Heart left ventricle (tissue), 13 donors: ENCODE data around the gene ELAVL1.

ENCODE experiments used
- POLR2A ChIP-seq, 2 donors: fragments of 450-650 bp; IDR thresholded peaks; one replicate each; pipeline ENCODE4 v1.6.1; 2017; ENCODE audit warnings: antibody characterized with exemption in 2 of 2, mild to moderate bottlenecking in 2 of 2, moderate library complexity in 2 of 2
- TF ChIP-seq, protein P1 (sequence below), 12 donors: fragments of 200-600 bp; sonication (generic) in 4 of 12; IDR thresholded peaks; one replicate each; pipeline versions ENCODE4 v1.5.0 to v1.8.0; 2018 to 2022; ENCODE audit warnings: antibody characterized with exemption in 12 of 12, mild to moderate bottlenecking in 5 of 12
- donor health status: ischemic (EF 13 %, LVEDD 7.1; RV severe dilation, severe dysfunction).
- donor health status: DM: no; HTN: yes; CAD: no.
- donor health status: DM: no; HTN: no; CAD: no.
- donor health status: ischemic (EF 25% LVEDD 6.9; RV normal size, moderate dysfunction).
- donor health status: ischemic (EF 25% LVEDD 5.7; RV mildly dilated, moderate dysfunction).
- donor health status: ischemic (EF 35%, LVEDD 5.7; RV mildly dilated, moderate dysfunction).
- donor health status: nonischemic (EF 11% LVEDD 7.7; RV severe dilation, severe dysfunction).
- donor health status: DM: yes; HTN: yes; CAD: no.
- donor health status: PGD.
- donor health status: ischemic (EF 29% LVEDD 5.4; RV normal size, mild dysfunction).
- donor health status: nonischemic (EF 23%, LVEDD 6.1; RV moderate dilation, normal function).

DNA sequence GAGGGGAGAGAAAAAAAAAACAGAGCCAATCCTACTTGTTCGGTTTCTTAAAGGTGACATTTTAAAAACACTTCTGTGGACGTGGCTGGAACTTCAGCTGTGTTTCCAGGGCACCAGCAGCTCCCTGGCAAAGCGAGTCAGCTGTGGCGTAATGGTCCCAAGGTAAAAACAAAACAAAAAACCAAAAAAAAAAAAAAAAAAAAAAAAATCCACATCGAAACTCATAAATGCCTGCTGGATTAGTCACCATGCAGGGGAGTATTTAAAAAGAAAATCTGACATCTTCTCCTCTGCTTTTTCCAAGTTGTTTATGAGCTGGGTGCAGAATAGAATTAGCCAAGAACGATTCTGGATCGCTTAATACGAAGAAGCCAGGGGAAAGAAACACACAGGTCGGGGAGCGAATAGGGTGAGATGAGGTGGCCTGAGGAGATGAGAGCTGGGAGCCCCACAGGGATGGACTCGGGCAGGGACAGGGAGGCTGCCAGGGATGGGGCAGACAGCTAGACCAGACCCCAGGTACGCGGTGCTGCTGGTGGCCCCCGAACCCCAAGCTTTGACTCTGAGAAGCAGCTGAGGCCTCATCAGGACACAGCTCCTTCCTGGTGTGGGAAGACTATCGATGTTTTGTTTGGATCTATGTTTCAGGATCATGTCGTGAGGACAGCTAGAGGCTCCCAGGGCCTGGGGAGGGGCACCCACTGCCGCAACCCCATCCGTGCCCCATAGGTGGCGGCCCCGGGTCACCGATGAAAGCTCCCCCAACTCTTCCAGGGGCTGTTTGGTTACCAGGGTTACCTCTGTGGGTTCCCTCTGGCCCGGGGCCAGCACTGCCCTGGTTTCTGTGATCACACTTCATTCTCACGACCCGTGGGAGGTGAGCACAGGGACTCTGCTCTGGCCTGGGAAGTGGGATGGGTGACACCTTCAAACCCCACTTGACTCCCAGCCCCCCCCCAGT, 76.4 kb downstream of the ELAVL1 start:
- TF ChIP-seq, protein P1, sequence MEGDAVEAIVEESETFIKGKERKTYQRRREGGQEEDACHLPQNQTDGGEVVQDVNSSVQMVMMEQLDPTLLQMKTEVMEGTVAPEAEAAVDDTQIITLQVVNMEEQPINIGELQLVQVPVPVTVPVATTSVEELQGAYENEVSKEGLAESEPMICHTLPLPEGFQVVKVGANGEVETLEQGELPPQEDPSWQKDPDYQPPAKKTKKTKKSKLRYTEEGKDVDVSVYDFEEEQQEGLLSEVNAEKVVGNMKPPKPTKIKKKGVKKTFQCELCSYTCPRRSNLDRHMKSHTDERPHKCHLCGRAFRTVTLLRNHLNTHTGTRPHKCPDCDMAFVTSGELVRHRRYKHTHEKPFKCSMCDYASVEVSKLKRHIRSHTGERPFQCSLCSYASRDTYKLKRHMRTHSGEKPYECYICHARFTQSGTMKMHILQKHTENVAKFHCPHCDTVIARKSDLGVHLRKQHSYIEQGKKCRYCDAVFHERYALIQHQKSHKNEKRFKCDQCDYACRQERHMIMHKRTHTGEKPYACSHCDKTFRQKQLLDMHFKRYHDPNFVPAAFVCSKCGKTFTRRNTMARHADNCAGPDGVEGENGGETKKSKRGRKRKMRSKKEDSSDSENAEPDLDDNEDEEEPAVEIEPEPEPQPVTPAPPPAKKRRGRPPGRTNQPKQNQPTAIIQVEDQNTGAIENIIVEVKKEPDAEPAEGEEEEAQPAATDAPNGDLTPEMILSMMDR (IDR thresholded peaks at IDR 0.05) = peak in 3 of 12 donors; percentile 22 to 27 (median 22)
- TF ChIP-seq POLR2A (IDR thresholded peaks at IDR 0.05) = no peak
